Right cardiac atrium (tissue), 5 donors: ENCODE measurements around the gene GSTM1. TPM values are rescaled to one million over a fixed set of nuclear protein-coding genes. Genes with fewer than 3 reads are reported as not detected.

Experiments
- ATAC-seq, 2 donors: fragments of 200-7000 bp; cut with Tn5 transposase; one replicate each; pipeline versions ENCODE4 v1.8.0 to v1.9.1; 2020; ENCODE audit warnings: moderate library complexity in 2 of 2, mild to moderate bottlenecking in 1 of 2
- DNase-seq, 3 donors: peaks; one replicate each; pipeline ENCODE4 v3.0.0-alpha.2; 2020
- H3K27ac ChIP-seq: one replicate; pipeline ENCODE4 v1.5.1; 2013; ENCODE audit warnings: mild to moderate bottlenecking, low read length, control low read depth, moderate library complexity
- H3K27me3 ChIP-seq: one replicate; pipeline ENCODE4 v1.6.1; 2013; ENCODE audit not compliant: control insufficient read depth, insufficient read depth
- H3K4me1 ChIP-seq: one replicate; pipeline ENCODE4 v1.6.1; 2013; ENCODE audit warnings: low read length; ENCODE audit not compliant: control insufficient read depth, insufficient read depth
- H3K4me3 ChIP-seq: one replicate; pipeline ENCODE4 v1.5.1; 2013; ENCODE audit warnings: low read length, control low read depth
- H3K9me3 ChIP-seq: one replicate; pipeline ENCODE4 v1.6.1; 2013; ENCODE audit warnings: low read length; ENCODE audit not compliant: control insufficient read depth
- WGBS: extraction: QIAGEN DNeasy Blood & Tissue Kit; methylation state at CpG from one replicate; pipeline ENCODE4 v1.1.7; 2013; 5-methylcytosine and 5-hydroxymethylcytosine counted together
- intact Hi-C, 4 donors: fragments of 100-400 bp; cut with DNase I; formaldehyde crosslinking; loops; one replicate each; pipeline versions ENCODE4 v1.11.0 to v1.14.0; 2022 to 2023
- polyA plus RNA-seq: library from polyadenylated mRNA; stranded (reverse); fragments of 200-250 nt; gene quantifications from one replicate; pipeline ENCODE4 v1.2.3, GENCODE V29; 2013
- total RNA-seq, 4 donors: library from RNA; stranded (reverse); fragmentation: NEBNext Ultra II Directional; extraction: Animal tissue kit (Norgen Biotek cat#: 25700); gene quantifications; one replicate each; pipeline ENCODE4 v1.2.1, GENCODE V29; 2021
- donor health status: healthy with polysubstance abuse.
- donor health status: DM: no; HTN: yes; CAD: no.
- donor health status: DM: no; HTN: no; CAD: no.
- donor health status: DM: no; HTN: yes; CAD: no; lungs with severe emphysema.
- donor health status: DM: yes; HTN: yes; CAD: no.

GSTM1 gene
- total and polyA plus RNA-seq, 5 donors, result 31.1 to 38.9 TPM; not detected in 3

GRCh38 chr1:109649491-109649914 lies 38.1 kb upstream of the GSTM1 start:
- WGBS, result 44% methylated on average over 4 of the region's 4 CpGs
- Histone ChIP-seq H3K9me3 (no peaks in the 10 kb centered on the region), H3K27ac (no peak overlapping the region), H3K4me3 (peak overlapping the region; percentile 47), H3K27me3 (no peaks in the 10 kb centered on the region), H3K4me1 (no peaks in the 10 kb centered on the region)
- ATAC-seq (peak in 1 of 2 donors; percentile 61), DNase-seq (no peak)
- intact Hi-C loops, result loop anchor here in 1 of 4 donors (10.0 kb wide), 1 partner anchor 335 kb away; the partner anchor contains the start of gene AHCYL1

- no peaks in the 10 kb centered on the region for H3K9me3 ChIP-seq
- DNase-seq, result no peak
- H3K4me1 ChIP-seq, result peaks cover 2% of the 10 kb centered on the region
- ATAC-seq, result no peak
- H3K4me3 ChIP-seq, result no peak overlapping the region
- H3K27ac ChIP-seq, result no peak overlapping the region
- intact Hi-C loops, result no loop called here
- 84% methylated on average over 3 of the region's 3 CpGs for WGBS
- H3K27me3 ChIP-seq, result no peaks in the 10 kb centered on the region
Measured at GRCh38 chr1:109650609-109651008, 37.0 kb upstream of the GSTM1 start.

- ATAC-seq (no peak), DNase-seq (no peak)
- Histone ChIP-seq H3K4me1 (peaks cover 2% of the 10 kb centered on the region), H3K4me3 (no peak overlapping the region), H3K9me3 (no peaks in the 10 kb centered on the region), H3K27ac (no peak overlapping the region), H3K27me3 (no peaks in the 10 kb centered on the region)
- WGBS, result 81% methylated on average over 2 of the region's 2 CpGs
- intact Hi-C loops, result no loop called here
Measured at GRCh38 chr1:109652402-109652801, 35.2 kb upstream of the GSTM1 start.

- intact Hi-C loops, result no loop called here
- Histone ChIP-seq H3K9me3 (no peaks in the 10 kb centered on the region), H3K4me3 (no peak overlapping the region), H3K4me1 (peaks cover 2% of the 10 kb centered on the region), H3K27ac (no peak overlapping the region), H3K27me3 (no peaks in the 10 kb centered on the region)
- ATAC-seq (no peak), DNase-seq (no peak)
- WGBS, result 81% methylated on average over 2 of the region's 2 CpGs
Measured at GRCh38 chr1:109653306-109653705, 34.3 kb upstream of the GSTM1 start.

- DNase-seq (no peak), ATAC-seq (no peak)
- Histone ChIP-seq H3K4me3 (no peak overlapping the region), H3K4me1 (peaks cover 2% of the 10 kb centered on the region), H3K9me3 (no peaks in the 10 kb centered on the region), H3K27me3 (no peaks in the 10 kb centered on the region), H3K27ac (no peak overlapping the region)
- WGBS, result 91% methylated on average over 12 of the region's 12 CpGs
- intact Hi-C loops, result no loop called here
Measured at GRCh38 chr1:109654519-109654918, 33.1 kb upstream of the GSTM1 start.

GRCh38 chr1:109655615-109656519 lies 31.8 kb upstream of the GSTM1 start, which contains the start of gene GSTM4:
TSS of gene GSTM4 (plus strand) at chr1:109656099. CDS start at chr1:109656390, 291 bp downstream.
- Histone ChIP-seq H3K4me1 (peaks cover 2% of the 10 kb centered on the region), H3K27ac (peak within 1 kb of the TSS; percentile 85), H3K27me3 (no peaks in the 10 kb centered on the region), H3K9me3 (no peaks in the 10 kb centered on the region), H3K4me3 (peak within 1 kb of the TSS; percentile 51)
- intact Hi-C loops, result no loop called here
- peak; percentile 95 to 96 for ATAC-seq
- WGBS, result under 1% methylated on average over 54 of the region's 54 CpGs
- peak; percentile 91 to 97 (median 96) for DNase-seq

GRCh38 chr1:109657395-109657794 lies 30.2 kb upstream of the GSTM1 start:
- Histone ChIP-seq H3K4me1 (peaks cover 2% of the 10 kb centered on the region), H3K27me3 (no peaks in the 10 kb centered on the region), H3K4me3 (no peak overlapping the region), H3K27ac (no peak overlapping the region), H3K9me3 (no peaks in the 10 kb centered on the region)
- WGBS, result 87% methylated on average over 4 of the region's 4 CpGs
- ATAC-seq (no peak), DNase-seq (no peak)
- intact Hi-C loops, result no loop called here

- intact Hi-C loops, result no loop called here
- no peak overlapping the region for H3K27ac ChIP-seq
- no peak for DNase-seq
Measured at GRCh38 chr1:109657970-109658369, 29.6 kb upstream of the GSTM1 start.

GRCh38 chr1:109658533-109659042 lies 29.0 kb upstream of the GSTM1 start:
- WGBS, result 48% methylated on average over 3 of the region's 3 CpGs
- H3K4me3 ChIP-seq, result no peak overlapping the region
- DNase-seq (no peak), ATAC-seq (no peak)
- no peak overlapping the region for H3K27ac ChIP-seq
- H3K27me3 ChIP-seq, result no peaks in the 10 kb centered on the region
- no peaks in the 10 kb centered on the region for H3K9me3 ChIP-seq
- peaks cover 2% of the 10 kb centered on the region for H3K4me1 ChIP-seq
- intact Hi-C loops, result no loop called here

More at GRCh38 chr1:109657970-109658369, 29.6 kb upstream of the GSTM1 start:
- 66% methylated on average over 7 of the region's 7 CpGs for WGBS
- H3K27me3 ChIP-seq, result no peaks in the 10 kb centered on the region
- no peak overlapping the region for H3K4me3 ChIP-seq
- H3K4me1 ChIP-seq, result peaks cover 2% of the 10 kb centered on the region
- no peak for ATAC-seq
- no peaks in the 10 kb centered on the region for H3K9me3 ChIP-seq

GRCh38 chr1:109659145-109659544 lies 28.5 kb upstream of the GSTM1 start:
- Histone ChIP-seq H3K27ac (no peak overlapping the region), H3K27me3 (no peaks in the 10 kb centered on the region), H3K4me3 (no peak overlapping the region), H3K9me3 (no peaks in the 10 kb centered on the region), H3K4me1 (peaks cover 2% of the 10 kb centered on the region)
- intact Hi-C loops, result no loop called here
- no peak for ATAC-seq
- DNase-seq, result no peak
- 61% methylated on average over 2 of the region's 2 CpGs for WGBS

GRCh38 chr1:109659997-109660690 lies 27.5 kb upstream of the GSTM1 start:
- Histone ChIP-seq H3K4me3 (no peak overlapping the region), H3K9me3 (no peaks in the 10 kb centered on the region), H3K27ac (no peak overlapping the region), H3K4me1 (peaks cover 1% of the 10 kb centered on the region), H3K27me3 (no peaks in the 10 kb centered on the region)
- intact Hi-C loops, result no loop called here
- DNase-seq (no peak), ATAC-seq (no peak)
- WGBS, result 81% methylated on average over 5 of the region's 5 CpGs
